Aorta (tissue), 5 donors: ENCODE results near the gene ZNF765. TPM values are rescaled to one million over a fixed set of nuclear protein-coding genes. Genes with fewer than 3 reads are reported as not detected.
"Not testable (repeated sequence)": the region's sequence is repeated elsewhere in the genome, so short reads cannot be mapped to it uniquely, and the experiment has no call there.

ENCODE experiments used
- ATAC-seq: fragments of 200-7000 bp; cut with Tn5 transposase; one replicate; pipeline ENCODE4 v1.9.1; 2022; ENCODE audit warnings: moderate library complexity; ENCODE audit not compliant: low FRiP score
- DNase-seq, 2 donors: peaks; one replicate each; pipeline ENCODE4 v3.0.0-alpha.2; 2020
- H3K27ac ChIP-seq, 2 donors: one replicate each; pipeline ENCODE4 v1.5.1; 2013; ENCODE audit warnings: low read length in 2 of 2, mild to moderate bottlenecking in 2 of 2, moderate library complexity in 2 of 2, control low read depth in 1 of 2, inconsistent platforms in 1 of 2, low read depth in 1 of 2
- H3K27me3 ChIP-seq, 2 donors: one replicate each; pipeline ENCODE4 v1.6.1; 2013; ENCODE audit warnings: control low read depth in 1 of 2, low read length in 1 of 2, mild to moderate bottlenecking in 1 of 2, moderate library complexity in 1 of 2; ENCODE audit not compliant: insufficient read depth in 2 of 2, control insufficient read depth in 1 of 2
- H3K36me3 ChIP-seq, 2 donors: one replicate each; pipeline ENCODE4 v1.6.1; 2013; ENCODE audit warnings: control low read depth in 1 of 2, low read length in 1 of 2, mild to moderate bottlenecking in 1 of 2; ENCODE audit not compliant: insufficient read depth in 2 of 2, control insufficient read depth in 1 of 2
- H3K4me1 ChIP-seq, 2 donors: one replicate each; pipeline ENCODE4 v1.6.1; 2013; ENCODE audit warnings: low read length in 2 of 2, control low read depth in 1 of 2, mild to moderate bottlenecking in 1 of 2, moderate library complexity in 1 of 2; ENCODE audit not compliant: insufficient read depth in 2 of 2, control insufficient read depth in 1 of 2
- H3K4me3 ChIP-seq, 2 donors: one replicate each; pipeline ENCODE4 v1.5.1; 2013; ENCODE audit warnings: low read length in 2 of 2, control low read depth in 1 of 2, mild to moderate bottlenecking in 1 of 2
- H3K9me3 ChIP-seq: one replicate; pipeline ENCODE4 v1.6.1; 2013; ENCODE audit warnings: mild to moderate bottlenecking, low read length; ENCODE audit not compliant: control insufficient read depth
- WGBS, 2 donors: extraction: QIAGEN DNeasy Blood & Tissue Kit; methylation state at CpG; one replicate each; pipeline ENCODE4 v1.1.7; 2013; 5-methylcytosine and 5-hydroxymethylcytosine counted together
- intact Hi-C, 2 donors: fragments of 100-400 bp; cut with DNase I; formaldehyde crosslinking; loops; one replicate each; pipeline versions ENCODE4 v1.14.2 to v1.15.0; 2022
- polyA plus RNA-seq, 2 donors: library from polyadenylated mRNA; stranded (reverse); fragments of 200-250 nt; gene quantifications; one replicate each; pipeline ENCODE4 v1.2.3, GENCODE V29; 2013
- total RNA-seq, 2 donors: library from RNA; stranded (reverse); fragmentation: NEBNext Ultra II Directional; extraction: Animal tissue kit (Norgen Biotek cat#: 25700); gene quantifications; one replicate each; pipeline ENCODE4 v1.2.1, GENCODE V29; 2021
- donor health status: healthy with polysubstance abuse.
- donor health status: Bipolar disorder and iron deficiency.
- donor health status: DM: no; HTN: no; CAD: no.
- donor health status: DM: no; HTN: no; CAD: no.
- donor health status: DM: yes; HTN: yes; CAD: no.

ZNF765 gene
- total and polyA plus RNA-seq, 4 donors, result 2.8 to 13.5 (median 6.4) TPM

- Histone ChIP-seq H3K4me3 (no peak overlapping the region), H3K4me1 (no peaks in the 10 kb centered on the region), H3K36me3 (peaks cover 0 to 4% of the 10 kb centered on the region in 2 donors), H3K27me3 (no peaks in the 10 kb centered on the region), H3K27ac (no peak overlapping the region), H3K9me3 (peaks cover 3% of the 10 kb centered on the region)
- ATAC-seq, result no peak
- WGBS, 2 donors, result 52 to 60% methylated on average over 3 of the region's 3 CpGs
- intact Hi-C loops, result no loop called here
- no peak for DNase-seq
Observed at GRCh38 chr19:53374288-53374687, 20.7 kb upstream of the ZNF765 start.

- ATAC-seq (no peak), DNase-seq (no peak)
- peaks cover 0 to 7% of the 10 kb centered on the region in 2 donors for H3K36me3 ChIP-seq
- H3K4me1 ChIP-seq, result no peaks in the 10 kb centered on the region
- H3K9me3 ChIP-seq, result peaks cover 6% of the 10 kb centered on the region
- H3K27ac ChIP-seq, result no peak overlapping the region
- no peaks in the 10 kb centered on the region for H3K27me3 ChIP-seq
- WGBS, 2 donors, result 92 to 100% methylated on average over 1 of the region's 1 CpG
- no peak overlapping the region for H3K4me3 ChIP-seq
- intact Hi-C loops, result no loop called here
Observed at GRCh38 chr19:53374743-53375142, 20.2 kb upstream of the ZNF765 start.

DNA sequence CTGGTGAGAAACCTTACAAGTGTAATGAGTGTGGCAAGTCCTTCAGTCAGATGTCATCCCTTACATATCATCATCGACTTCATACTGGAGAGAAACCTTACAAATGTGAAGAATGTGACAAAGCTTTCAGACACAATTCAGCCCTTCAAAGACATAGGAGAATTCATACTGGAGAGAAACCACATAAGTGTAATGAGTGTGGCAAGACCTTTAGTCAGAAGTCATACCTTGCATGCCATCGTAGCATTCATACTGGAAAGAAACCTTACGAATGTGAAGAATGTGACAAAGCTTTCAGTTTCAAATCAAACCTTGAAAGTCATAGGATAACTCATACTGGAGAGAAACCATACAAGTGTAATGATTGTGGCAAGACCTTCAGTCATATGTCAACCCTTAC, 13.6 kb upstream of the ZNF765 start:
- DNase-seq, result no peak
- Histone ChIP-seq H3K27me3 (no peaks in the 10 kb centered on the region), H3K27ac (no peak overlapping the region), H3K4me1 (no peaks in the 10 kb centered on the region), H3K4me3 (no peak overlapping the region), H3K36me3 (peaks cover 0 to 9% of the 10 kb centered on the region in 2 donors), H3K9me3 (peaks cover 18% of the 10 kb centered on the region)
- ATAC-seq, result no peak
- WGBS, 2 donors, result 97 to 99% methylated on average over 3 of the region's 3 CpGs
- intact Hi-C loops, result no loop called here

GRCh38 chr19:53388168-53388567, 6.8 kb upstream of the ZNF765 start:
- no peak overlapping the region for H3K4me3 ChIP-seq
- H3K27ac ChIP-seq, result no peak overlapping the region
- no peaks in the 10 kb centered on the region for H3K36me3 ChIP-seq
- intact Hi-C loops, result no loop called here
- H3K9me3 ChIP-seq, result peaks cover 7% of the 10 kb centered on the region
- no peak for DNase-seq
- no peaks in the 10 kb centered on the region for H3K27me3 ChIP-seq
- 16 to 42% methylated on average over 3 of the region's 3 CpGs for WGBS, 2 donors
- no peaks in the 10 kb centered on the region for H3K4me1 ChIP-seq
- no peak for ATAC-seq

DNA sequence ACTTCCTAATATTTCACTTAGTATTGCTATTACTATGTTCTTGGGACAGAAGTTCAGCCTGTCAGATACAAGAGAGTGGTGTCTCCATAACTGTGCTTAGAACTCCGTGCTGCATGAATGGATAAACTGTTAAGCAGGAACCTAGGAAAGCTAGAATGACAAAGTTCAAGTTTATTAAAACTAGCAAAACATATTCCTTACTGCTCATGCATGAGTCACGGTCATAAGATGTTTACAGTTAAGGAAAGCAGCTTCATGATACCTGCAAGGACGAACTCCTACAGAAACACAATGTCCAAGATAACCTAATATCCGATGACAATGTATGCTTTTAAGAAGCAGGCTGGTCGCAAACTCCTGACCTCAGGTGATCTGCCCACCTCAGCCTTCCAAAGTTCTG, 6.0 kb upstream of the ZNF765 start:
- H3K9me3 ChIP-seq, result peaks cover 3% of the 10 kb centered on the region
- DNase-seq (no peak), ATAC-seq (no peak)
- H3K4me1 ChIP-seq, result no peaks in the 10 kb centered on the region
- H3K27ac ChIP-seq, result no peak overlapping the region
- H3K4me3 ChIP-seq, result no peak overlapping the region
- H3K36me3 ChIP-seq, result no peaks in the 10 kb centered on the region
- H3K27me3 ChIP-seq, result no peaks in the 10 kb centered on the region
- intact Hi-C loops, result no loop called here
- 91 to 92% methylated on average over 5 of the region's 5 CpGs for WGBS, 2 donors

- Histone ChIP-seq H3K27ac (no peak overlapping the region), H3K9me3 (peaks cover 1% of the 10 kb centered on the region), H3K4me3 (no peak overlapping the region), H3K27me3 (no peaks in the 10 kb centered on the region), H3K36me3 (no peaks in the 10 kb centered on the region), H3K4me1 (no peaks in the 10 kb centered on the region)
- DNase-seq (no peak), ATAC-seq (no peak)
- intact Hi-C loops, result no loop called here
- 71 to 82% methylated on average over 8 of the region's 8 CpGs for WGBS, 2 donors
Observed at GRCh38 chr19:53389571-53389970, 5.4 kb upstream of the ZNF765 start.

DNA sequence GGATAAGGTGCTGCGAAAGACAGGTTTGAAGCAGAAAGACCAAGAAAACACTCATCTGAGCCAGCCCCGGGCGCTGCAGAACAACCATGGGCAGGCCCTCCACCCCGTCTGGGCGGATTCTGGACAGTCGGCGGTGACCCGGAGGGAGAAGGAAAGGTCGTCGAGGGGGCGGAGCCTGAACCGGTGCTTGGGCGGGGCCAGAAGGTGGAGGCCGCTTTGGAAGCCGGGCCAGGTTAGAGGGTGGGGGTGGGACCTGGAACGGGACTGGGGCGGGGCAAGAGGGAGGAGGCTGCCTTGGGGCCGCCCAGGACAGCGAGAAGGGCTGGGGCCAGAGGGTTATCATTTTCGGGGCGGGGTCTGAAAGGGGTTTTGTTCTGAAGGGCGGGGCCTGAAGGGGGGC, 5.0 kb upstream of the ZNF765 start:
- H3K27me3 ChIP-seq, result no peaks in the 10 kb centered on the region
- 25 to 29% methylated on average over 21 to 22 of the region's 22 CpGs for WGBS, 2 donors
- ATAC-seq, result no peak
- H3K9me3 ChIP-seq, result peaks cover 1% of the 10 kb centered on the region
- H3K27ac ChIP-seq, result no peak overlapping the region
- intact Hi-C loops, result no loop called here
- H3K4me3 ChIP-seq, result no peak overlapping the region
- H3K4me1 ChIP-seq, result no peaks in the 10 kb centered on the region
- no peaks in the 10 kb centered on the region for H3K36me3 ChIP-seq
- DNase-seq, result no peak

GRCh38 chr19:53394522-53394973, 401 bp upstream of the ZNF765 start:
- WGBS, 2 donors, result 1 to 3% methylated on average over 18 of the region's 18 CpGs
- ATAC-seq (peak; percentile 68), DNase-seq (peak; percentile 82 to 86)
- intact Hi-C loops, result loop anchor here in 1 of 2 donors (2.0 kb wide), 1 partner anchor 62 kb away; the partner anchor contains the start of gene ZNF845
- H3K27ac ChIP-seq, result peak overlapping the region; percentile 8 to 81
- H3K4me3 ChIP-seq, result peak overlapping the region; percentile 37 to 60
- no peaks in the 10 kb centered on the region for H3K27me3 ChIP-seq
- peaks cover 1% of the 10 kb centered on the region for H3K9me3 ChIP-seq
- no peaks in the 10 kb centered on the region for H3K36me3 ChIP-seq
- no peaks in the 10 kb centered on the region for H3K4me1 ChIP-seq

- peak overlapping the region in 1 of 2 donors; percentile 55 for H3K27ac ChIP-seq
- 6 to 8% methylated on average over 9 of the region's 9 CpGs for WGBS, 2 donors
Observed at GRCh38 chr19:53395840-53396524, 1.0 kb downstream of the ZNF765 start.

More at GRCh38 chr19:53395840-53396524, 1.0 kb downstream of the ZNF765 start:
- peak overlapping the region; percentile 42 to 83 for H3K4me3 ChIP-seq
- not testable (repeated sequence) for H3K27me3 ChIP-seq, H3K4me1 ChIP-seq, H3K36me3 ChIP-seq, DNase-seq, H3K9me3 ChIP-seq, ATAC-seq
- intact Hi-C loops, result loop anchor here in 1 of 2 donors (2.0 kb wide), 1 partner anchor 63 kb away; the partner anchor contains the start of gene ZNF845
